Trophoblast cell (in vitro differentiated cells and primary cell): ENCODE results near the gene RNF208.

Experiments
- DNase-seq, 2 donors: peaks; one replicate each; pipeline ENCODE4 v3.0.0-alpha.2; 2016
- H2AFZ ChIP-seq: 2 replicates; pipeline ENCODE4 v1.6.1; 2013; ENCODE audit warnings: low read length, moderate library complexity, mild to moderate bottlenecking; ENCODE audit not compliant: insufficient read depth, poor library complexity
- H2AK5ac ChIP-seq: 2 replicates; pipeline ENCODE4 v1.6.1; 2013; ENCODE audit warnings: mild to moderate bottlenecking, low read length
- H2BK120ac ChIP-seq: 2 replicates; pipeline ENCODE4 v1.6.1; 2013; ENCODE audit warnings: low read length, mild to moderate bottlenecking, moderate library complexity; ENCODE audit not compliant: insufficient read depth, poor library complexity
- H2BK12ac ChIP-seq: 2 replicates; pipeline ENCODE4 v1.6.1; 2013; ENCODE audit warnings: mild to moderate bottlenecking, low read length, moderate library complexity
- H2BK5ac ChIP-seq: 2 replicates; pipeline ENCODE4 v1.6.1; 2013; ENCODE audit warnings: low read length, low read depth, moderate library complexity, mild to moderate bottlenecking; ENCODE audit not compliant: poor library complexity
- H3K14ac ChIP-seq: 2 replicates; pipeline ENCODE4 v1.6.1; 2013; ENCODE audit warnings: mild to moderate bottlenecking, low read length
- H3K18ac ChIP-seq: 2 replicates; pipeline ENCODE4 v1.6.1; 2013; ENCODE audit warnings: mild to moderate bottlenecking, low read length
- H3K23ac ChIP-seq: 2 replicates; pipeline ENCODE4 v1.6.1; 2013; ENCODE audit warnings: low read length
- H3K27ac ChIP-seq: 2 replicates; pipeline ENCODE4 v1.5.1; 2013; ENCODE audit warnings: low read depth, mild to moderate bottlenecking, inconsistent platforms, low read length, moderate library complexity
- H3K27me3 ChIP-seq: 2 replicates; pipeline ENCODE4 v1.6.1; 2013; ENCODE audit warnings: inconsistent platforms, mild to moderate bottlenecking, low read length, moderate library complexity; ENCODE audit not compliant: insufficient read depth
- H3K36me3 ChIP-seq, 2 experiments: 1 replicate in 1 of 2; 2 replicates in 1 of 2; pipeline ENCODE4 v1.6.1; 2013; ENCODE audit warnings: low read length in 2 of 2, mild to moderate bottlenecking in 2 of 2, moderate library complexity in 1 of 2; ENCODE audit not compliant: insufficient read depth in 2 of 2, control insufficient read depth in 1 of 2
- H3K4ac ChIP-seq: 2 replicates; pipeline ENCODE4 v1.6.1; 2013; ENCODE audit warnings: low read depth, mild to moderate bottlenecking, low read length, moderate library complexity
- H3K4me1 ChIP-seq, 2 experiments: 1 replicate in 1 of 2; 2 replicates in 1 of 2; pipeline ENCODE4 v1.6.1; 2013; ENCODE audit warnings: low read length in 2 of 2, mild to moderate bottlenecking in 2 of 2, moderate library complexity in 1 of 2; ENCODE audit not compliant: insufficient read depth in 2 of 2, control insufficient read depth in 1 of 2
- H3K4me2 ChIP-seq: 2 replicates; pipeline ENCODE4 v1.6.1; 2013; ENCODE audit warnings: inconsistent platforms, mild to moderate bottlenecking, low read length, moderate library complexity
- H3K4me3 ChIP-seq: 2 replicates; pipeline ENCODE4 v1.5.1; 2013; ENCODE audit warnings: mild to moderate bottlenecking, low read depth, low read length, inconsistent platforms
- H3K79me1 ChIP-seq: one replicate; pipeline ENCODE4 v1.6.1; 2013; ENCODE audit warnings: low read length
- H3K79me2 ChIP-seq: 2 replicates; pipeline ENCODE4 v1.6.1; 2013; ENCODE audit warnings: low read length, mild to moderate bottlenecking; ENCODE audit not compliant: control insufficient read depth, insufficient read depth, poor library complexity
- H3K9ac ChIP-seq: 2 replicates; pipeline ENCODE4 v1.6.1; 2013; ENCODE audit warnings: mild to moderate bottlenecking, low read length
- H3K9me3 ChIP-seq: 2 replicates; pipeline ENCODE4 v1.6.1; 2013; ENCODE audit warnings: low read depth, mild to moderate bottlenecking, control low read depth, inconsistent platforms, low read length; ENCODE audit not compliant: insufficient read depth
- H4K12ac ChIP-seq: 2 replicates; pipeline ENCODE4 v1.6.1; 2013; ENCODE audit warnings: low read depth, mild to moderate bottlenecking, low read length, moderate library complexity
- H4K8ac ChIP-seq: 2 replicates; pipeline ENCODE4 v1.6.1; 2013; ENCODE audit warnings: low read depth, mild to moderate bottlenecking, low read length, moderate library complexity
- H4K91ac ChIP-seq: one replicate; pipeline ENCODE4 v1.6.1; 2013; ENCODE audit warnings: low read depth, mild to moderate bottlenecking, low read length, moderate library complexity
- WGBS: extraction: QIAGEN DNeasy Blood & Tissue Kit; methylation state at CpG from one replicate; pipeline ENCODE4 v1.1.7; 2013; ENCODE audit warnings: missing lambda C conversion rate; ENCODE audit not compliant: insufficient read length, insufficient coverage; ENCODE audit errors: extremely low coverage; 5-methylcytosine and 5-hydroxymethylcytosine counted together

The RNF208 gene

DNA sequence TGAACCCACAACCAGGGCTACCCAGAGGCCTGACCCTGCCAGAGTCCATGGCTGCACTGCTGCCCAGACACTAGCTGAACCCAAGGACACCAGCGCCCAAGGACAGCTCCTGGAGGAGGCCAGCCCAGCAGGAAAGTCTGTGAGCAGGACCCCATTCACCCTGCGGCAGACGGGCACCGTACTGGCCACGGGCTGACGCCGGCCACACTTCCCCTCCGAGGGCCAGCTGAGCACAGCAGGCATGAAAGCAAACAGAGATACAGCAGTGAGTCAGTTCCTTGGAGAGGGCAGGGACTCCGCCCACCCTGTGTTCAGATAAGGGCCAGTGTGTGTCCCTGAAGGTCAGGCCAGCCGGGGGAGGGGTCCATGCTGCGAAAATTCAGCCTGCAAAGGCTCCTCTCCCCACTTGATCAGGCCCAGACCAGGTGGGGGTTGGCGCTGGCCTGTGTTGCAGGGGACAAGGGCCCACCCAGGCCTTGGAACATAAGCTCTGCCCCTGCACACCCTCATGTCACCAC lies 3.2 kb downstream of the RNF208 start:
- Histone ChIP-seq H3K27ac (no peak overlapping the region), H3K4ac (no peak overlapping the region)
- WGBS, result no CpG with 5 or more reads among the region's 12 CpGs

GRCh38 chr9:137218212-137218753 lies 3.8 kb downstream of the RNF208 start:
- H4K12ac ChIP-seq, result no peak overlapping the region
- H3K4ac ChIP-seq, result no peak overlapping the region
- H2BK12ac ChIP-seq, result no peak overlapping the region
- H3K9me3 ChIP-seq, result no peaks in the 10 kb centered on the region
- no peak overlapping the region for H2BK120ac ChIP-seq
- no peak overlapping the region for H3K4me3 ChIP-seq
- H2BK5ac ChIP-seq, result no peak overlapping the region
- no peak overlapping the region for H3K27ac ChIP-seq
- H3K79me2 ChIP-seq, result no peaks in the 10 kb centered on the region
- H4K8ac ChIP-seq, result no peak overlapping the region
- no peaks in the 10 kb centered on the region for H3K27me3 ChIP-seq
- no peak overlapping the region for H3K23ac ChIP-seq
- H2AK5ac ChIP-seq, result no peak overlapping the region
- WGBS, result no CpG with 5 or more reads among the region's 30 CpGs
- no peak overlapping the region for H3K9ac ChIP-seq
- no peak overlapping the region for H3K4me2 ChIP-seq
- H3K18ac ChIP-seq, result no peak overlapping the region
- peaks cover 18 to 21% of the 10 kb centered on the region in 2 experiments for H3K4me1 ChIP-seq
- peaks cover 37 to 40% of the 10 kb centered on the region in 2 experiments for H3K36me3 ChIP-seq
- no peak overlapping the region for H4K91ac ChIP-seq
- no peak overlapping the region for H3K14ac ChIP-seq
- H3K79me1 ChIP-seq, result peaks cover 5% of the 10 kb centered on the region
- H2AFZ ChIP-seq, result no peak overlapping the region
- no peak for DNase-seq

More for the DNA sequence above, 3.2 kb downstream of the RNF208 start:
- Histone ChIP-seq H3K79me2 (peaks cover 2% of the 10 kb centered on the region), H3K23ac (no peak overlapping the region), H3K9ac (no peak overlapping the region), H2BK12ac (no peak overlapping the region), H3K4me1 (peaks cover 18 to 21% of the 10 kb centered on the region in 2 experiments), H2BK120ac (no peak overlapping the region), H2BK5ac (no peak overlapping the region), H4K12ac (no peak overlapping the region), H3K4me2 (no peak overlapping the region), H3K27me3 (no peaks in the 10 kb centered on the region), H2AFZ (no peak overlapping the region), H2AK5ac (no peak overlapping the region), H4K91ac (no peak overlapping the region), H4K8ac (no peak overlapping the region), H3K36me3 (peaks cover 31 to 35% of the 10 kb centered on the region in 2 experiments), H3K79me1 (peaks cover 8% of the 10 kb centered on the region), H3K4me3 (no peak overlapping the region), H3K14ac (no peak overlapping the region), H3K18ac (no peak overlapping the region), H3K9me3 (no peaks in the 10 kb centered on the region)
- peak; percentile 43 to 50 for DNase-seq

GRCh38 chr9:137217276-137218211 lies 4.5 kb downstream of the RNF208 start:
- no peak overlapping the region for H3K18ac ChIP-seq
- peak overlapping the region; percentile 8 for H4K12ac ChIP-seq
- H3K4ac ChIP-seq, result no peak overlapping the region
- no peak overlapping the region for H2AK5ac ChIP-seq
- H3K23ac ChIP-seq, result no peak overlapping the region
- H4K91ac ChIP-seq, result peak overlapping the region; percentile 11
- no peaks in the 10 kb centered on the region for H3K79me2 ChIP-seq
- H3K9ac ChIP-seq, result no peak overlapping the region
- H2BK5ac ChIP-seq, result no peak overlapping the region
- no peaks in the 10 kb centered on the region for H3K27me3 ChIP-seq
- no peak overlapping the region for H3K4me2 ChIP-seq
- peaks cover 43 to 46% of the 10 kb centered on the region in 2 experiments for H3K36me3 ChIP-seq
- no peak overlapping the region for H2BK12ac ChIP-seq
- H2AFZ ChIP-seq, result peak overlapping the region; percentile 3
- no peak overlapping the region for H3K4me3 ChIP-seq
- DNase-seq, result peak; percentile 67 to 77
- H2BK120ac ChIP-seq, result no peak overlapping the region
- no peak overlapping the region for H3K14ac ChIP-seq
- H3K4me1 ChIP-seq, result peaks cover 13 to 15% of the 10 kb centered on the region in 2 experiments
- no peaks in the 10 kb centered on the region for H3K9me3 ChIP-seq
- H3K79me1 ChIP-seq, result peaks cover 3% of the 10 kb centered on the region
- no peak overlapping the region for H3K27ac ChIP-seq
- no CpG with 5 or more reads among the region's 36 CpGs for WGBS
- H4K8ac ChIP-seq, result peak overlapping the region; percentile 25

GRCh38 chr9:137216188-137216965 lies 5.7 kb downstream of the RNF208 start:
- H3K23ac ChIP-seq, result no peak overlapping the region
- no peaks in the 10 kb centered on the region for H3K9me3 ChIP-seq
- H3K4me1 ChIP-seq, result peaks cover 11% of the 10 kb centered on the region in 2 experiments
- peaks cover 51 to 54% of the 10 kb centered on the region in 2 experiments for H3K36me3 ChIP-seq
- no peak overlapping the region for H2AK5ac ChIP-seq
- no peak overlapping the region for H3K4ac ChIP-seq
- H3K79me1 ChIP-seq, result no peaks in the 10 kb centered on the region
- no peak overlapping the region for H3K18ac ChIP-seq
- no peak overlapping the region for H2BK12ac ChIP-seq
- H3K9ac ChIP-seq, result no peak overlapping the region
- no peak overlapping the region for H3K4me2 ChIP-seq
- no peak overlapping the region for H4K8ac ChIP-seq
- no CpG with 5 or more reads among the region's 30 CpGs for WGBS
- no peak overlapping the region for H2BK120ac ChIP-seq
- H3K27me3 ChIP-seq, result no peaks in the 10 kb centered on the region
- no peak for DNase-seq
- H3K4me3 ChIP-seq, result no peak overlapping the region
- H2AFZ ChIP-seq, result no peak overlapping the region
- no peaks in the 10 kb centered on the region for H3K79me2 ChIP-seq
- H3K14ac ChIP-seq, result no peak overlapping the region
- H3K27ac ChIP-seq, result no peak overlapping the region
- no peak overlapping the region for H4K91ac ChIP-seq
- no peak overlapping the region for H2BK5ac ChIP-seq
- no peak overlapping the region for H4K12ac ChIP-seq
